Measurements from ENCODE around the gene NEK10.

GRCh38 chr3:27319304-27319703 is 49.9 kb downstream of the NEK10 start:
- TF ChIP-seq CTCF (IDR thresholded peaks at IDR 0.05), result no peak
- no peak for TF ChIP-seq POLR2A (IDR thresholded peaks at IDR 0.05)
